AG20443 (cell line): ENCODE results near the gene LCT.
"Not testable (repeated sequence)": the region's sequence is repeated elsewhere in the genome, so short reads cannot be mapped to it uniquely, and the experiment has no call there.

Experiments
- DNase-seq: peaks from one replicate; pipeline ENCODE4 v3.0.0; 2012; ENCODE audit warnings: low spot score, mixed read lengths

LCT gene

DNA sequence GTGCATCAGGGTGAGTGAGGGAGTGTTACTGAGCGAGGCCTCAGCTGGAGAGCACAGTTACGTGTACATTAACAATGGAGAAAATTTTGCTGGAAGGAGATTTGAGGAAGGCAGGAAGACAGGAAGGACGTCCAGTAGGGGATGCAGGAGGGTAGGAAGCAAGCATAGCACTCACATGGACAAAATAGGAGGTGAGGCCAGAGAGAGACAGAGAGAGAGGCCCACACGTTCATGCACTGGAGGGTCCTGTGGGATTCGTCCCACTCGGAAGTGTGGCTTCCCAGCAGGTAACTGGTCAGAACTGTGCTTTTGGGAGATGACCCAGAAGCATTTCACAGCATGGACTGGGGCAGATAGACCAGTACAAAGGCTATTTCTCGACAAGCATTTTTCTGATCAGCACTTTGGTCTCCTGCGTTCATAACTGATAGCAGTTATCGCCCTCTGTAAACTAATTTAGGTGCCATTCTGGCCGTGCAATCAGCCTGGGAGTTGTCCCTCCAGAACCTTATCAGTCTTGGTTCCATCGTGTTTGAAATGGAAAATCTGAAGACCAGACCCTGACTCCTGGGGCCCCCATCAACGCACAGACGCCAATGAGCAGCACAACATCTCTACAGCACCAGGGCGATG is 5.7 kb downstream of the LCT start:
- no peak for DNase-seq

DNA sequence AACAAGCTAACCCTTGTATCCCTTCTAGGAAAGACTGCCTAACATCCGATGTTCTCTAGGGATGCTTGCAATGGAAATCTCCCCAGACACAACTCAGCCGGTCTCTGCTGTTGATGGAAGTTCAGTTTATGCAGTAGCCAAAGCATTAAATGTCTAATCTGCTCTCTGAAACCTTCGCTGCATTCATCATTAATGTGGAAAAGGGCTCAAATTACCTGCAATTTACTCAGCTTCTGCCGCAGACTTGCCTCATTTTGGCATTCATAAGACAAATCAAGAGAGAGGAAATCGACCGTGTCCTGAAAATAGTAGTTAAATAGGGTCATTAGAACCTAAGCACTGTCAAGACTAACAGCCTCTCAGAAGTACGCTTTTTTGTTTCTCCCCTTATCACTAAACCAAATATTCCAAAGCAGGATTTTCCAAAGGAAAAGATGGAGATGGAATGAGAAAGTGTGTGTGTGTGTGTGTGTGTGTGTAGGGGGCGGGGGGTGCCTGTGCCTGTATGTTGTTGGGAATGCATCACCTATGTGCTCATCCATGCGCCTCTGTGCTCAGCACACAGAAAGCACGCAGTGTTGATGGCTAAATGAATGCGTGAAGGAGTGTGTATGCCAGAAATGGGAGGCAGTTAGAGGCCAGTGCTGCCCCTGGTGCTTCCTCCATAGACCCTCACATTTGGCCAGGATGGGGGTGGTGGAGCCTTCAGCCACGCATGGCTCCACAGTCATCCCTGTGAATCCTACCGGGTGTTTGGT is 7.4 kb downstream of the LCT start:
- no peak for DNase-seq

DNA sequence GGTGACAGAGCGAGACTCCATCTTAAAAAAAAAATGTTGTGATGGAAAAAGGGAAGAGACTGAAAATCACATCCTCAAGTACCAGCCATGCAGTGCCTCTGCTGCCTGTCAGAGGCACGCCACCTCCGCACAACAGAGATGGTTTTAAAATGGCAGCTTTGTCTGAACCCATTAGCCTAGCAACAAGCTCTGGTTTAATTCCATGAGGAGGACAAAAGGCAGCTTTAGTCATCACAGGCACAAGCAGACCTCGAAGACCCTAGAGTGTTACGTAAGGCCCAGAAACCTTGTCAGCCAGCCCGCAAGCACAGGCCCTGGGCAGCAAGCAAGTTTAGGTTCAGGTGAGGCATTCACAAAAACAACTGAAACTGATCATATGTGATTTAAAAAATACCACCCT is 10.4 kb downstream of the LCT start:
- no peak for DNase-seq

DNA sequence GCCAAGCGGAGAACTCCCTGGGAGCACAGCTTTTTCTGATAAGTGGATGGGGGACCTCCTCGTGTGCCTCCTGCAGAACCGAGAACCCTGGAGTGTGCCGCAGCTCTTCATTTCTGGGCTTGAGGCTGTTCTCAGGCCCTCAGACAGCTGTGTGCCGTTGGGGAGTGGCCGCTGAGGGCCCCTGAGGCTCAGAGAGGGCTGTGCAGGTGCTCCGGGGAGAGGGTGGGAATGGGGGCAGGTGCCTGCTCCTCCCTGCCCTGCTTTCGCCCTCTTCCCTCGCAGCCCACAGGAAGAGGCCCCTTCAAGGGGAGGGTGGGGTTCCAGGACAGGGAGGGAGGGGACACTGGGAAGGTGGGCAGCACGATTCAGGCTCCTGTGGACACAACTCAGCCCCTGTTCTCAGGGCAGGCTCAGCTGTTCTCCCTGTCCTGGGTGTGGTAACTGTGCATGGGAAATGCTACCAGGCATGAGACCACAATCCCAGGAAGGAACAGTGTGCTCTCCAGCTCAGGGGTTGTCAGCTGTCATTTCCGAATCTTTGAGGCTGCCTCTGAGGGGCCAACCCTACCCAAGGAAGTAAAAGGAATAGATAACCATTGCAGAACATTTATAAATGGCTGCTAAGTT is 11.3 kb downstream of the LCT start:
- no peak for DNase-seq

DNA sequence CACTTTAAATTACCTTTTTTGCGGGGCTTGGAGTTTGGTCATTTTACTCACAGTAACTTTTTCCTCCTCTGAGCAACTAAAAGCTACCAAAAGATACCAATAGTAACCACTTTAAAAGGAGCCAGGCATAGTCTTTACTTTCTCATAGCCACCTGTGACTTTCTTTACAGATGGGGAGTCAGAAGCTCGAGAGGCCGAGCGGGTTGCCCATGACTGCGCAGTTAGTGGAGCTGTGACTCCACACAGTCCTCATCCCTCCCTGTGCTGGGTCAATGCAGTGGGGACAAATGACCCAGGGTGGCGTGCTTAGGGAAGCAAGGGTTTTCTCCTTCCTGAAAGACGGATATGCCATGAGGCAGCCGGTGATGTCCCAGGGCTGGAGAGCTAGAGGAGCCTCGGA is 11.9 kb downstream of the LCT start:
- DNase-seq: no peak

DNA sequence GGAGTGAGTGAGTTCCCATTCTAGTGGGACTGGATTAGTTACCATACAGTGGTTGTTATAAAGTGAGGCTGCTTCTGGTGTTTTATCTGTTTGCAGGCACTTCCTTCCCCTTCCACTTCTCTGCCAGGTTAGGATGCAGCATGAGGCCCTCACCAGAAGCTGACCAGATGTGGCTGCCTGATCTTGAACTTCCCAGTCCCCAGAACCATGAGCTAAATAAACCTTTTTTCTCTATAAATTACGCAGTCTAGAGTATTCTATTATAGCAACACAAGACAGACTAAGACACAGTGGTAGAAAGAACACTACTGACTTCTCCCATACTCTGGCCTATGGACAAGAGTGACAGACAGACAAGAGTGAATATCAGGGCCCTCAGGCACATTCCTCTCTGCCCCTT is 14.1 kb downstream of the LCT start:
- no peak for DNase-seq

DNA sequence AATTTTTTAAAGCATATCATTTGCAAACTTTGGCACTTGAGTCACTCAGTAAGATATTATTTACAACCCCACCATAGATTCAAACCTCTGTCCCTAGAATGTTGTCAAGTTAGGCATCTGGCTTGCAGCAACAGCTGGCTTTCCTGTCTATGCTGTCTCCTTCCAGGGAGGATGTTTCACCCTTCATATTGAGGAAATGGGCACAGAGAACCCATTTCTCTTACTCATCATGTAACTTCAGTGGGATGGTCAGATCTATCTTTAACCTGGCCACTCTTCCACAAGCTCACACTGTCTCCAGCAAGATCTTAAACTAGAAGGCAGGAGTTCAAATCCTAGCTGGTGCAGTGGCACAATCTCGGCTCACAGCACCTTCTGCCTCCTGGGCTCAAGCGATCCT is 15.8 kb downstream of the LCT start:
- no peak for DNase-seq

DNA sequence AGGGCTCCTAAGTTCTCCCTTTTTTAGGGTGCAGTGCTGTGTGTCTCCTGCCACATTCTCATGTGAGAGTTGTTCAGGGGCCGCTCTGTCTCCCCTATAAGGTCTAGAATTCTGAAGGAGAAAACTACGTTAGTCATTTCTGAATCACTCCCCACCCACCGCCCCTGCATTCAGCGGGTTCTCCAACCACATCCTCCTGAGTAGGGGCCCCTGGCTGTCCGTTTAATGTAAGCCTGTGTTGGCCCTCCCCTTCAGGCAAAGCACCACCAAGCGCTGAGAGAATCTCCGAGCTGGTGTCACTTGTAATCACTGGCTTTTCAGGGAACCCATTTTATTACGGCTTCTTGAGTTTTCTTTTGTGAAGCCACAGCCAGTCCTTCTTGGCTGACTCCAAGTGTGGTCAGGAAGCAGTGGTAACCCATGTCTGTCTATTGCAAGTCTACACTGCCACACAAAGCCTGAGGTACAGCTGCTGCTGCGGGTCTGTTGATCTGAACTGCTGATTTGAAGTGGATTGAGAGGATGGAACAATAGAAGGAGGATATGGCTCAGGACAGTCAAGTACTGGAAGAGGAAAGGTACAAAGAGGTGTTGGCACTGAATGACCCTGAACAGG is 16.9 kb downstream of the LCT start:
- DNase-seq: no peak

DNA sequence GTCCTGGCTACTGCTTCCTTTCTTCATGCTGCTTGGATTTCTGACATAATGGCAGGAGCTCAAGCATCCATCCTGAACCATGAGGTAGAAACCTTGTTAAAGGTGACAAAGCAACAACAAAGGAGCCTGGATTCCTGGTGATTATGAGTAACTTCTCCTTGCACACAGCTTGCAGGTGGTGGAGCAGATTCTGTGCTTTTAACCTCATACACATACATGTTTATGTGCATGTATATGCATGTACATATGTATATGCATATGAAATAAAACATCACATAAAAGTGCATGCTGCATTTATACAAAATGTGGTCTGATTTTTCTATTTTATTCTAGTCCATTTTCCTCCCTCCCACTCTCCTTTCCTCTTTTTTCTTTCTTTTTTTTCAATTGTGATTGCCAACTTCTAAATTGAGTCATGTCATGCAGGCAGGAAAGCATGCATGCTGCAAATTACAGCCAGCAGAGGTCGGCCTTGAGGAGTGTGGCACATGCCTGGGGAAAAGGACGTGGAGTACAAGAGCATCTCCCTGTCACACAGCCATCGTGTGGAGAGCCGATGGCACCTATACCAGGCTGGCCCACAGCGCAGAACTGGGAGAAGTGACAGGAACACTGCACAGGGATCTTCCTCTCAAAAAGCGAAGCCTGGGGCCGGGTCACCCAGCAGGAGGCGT is 17.9 kb downstream of the LCT start:
- peak; percentile 54 for DNase-seq

DNA sequence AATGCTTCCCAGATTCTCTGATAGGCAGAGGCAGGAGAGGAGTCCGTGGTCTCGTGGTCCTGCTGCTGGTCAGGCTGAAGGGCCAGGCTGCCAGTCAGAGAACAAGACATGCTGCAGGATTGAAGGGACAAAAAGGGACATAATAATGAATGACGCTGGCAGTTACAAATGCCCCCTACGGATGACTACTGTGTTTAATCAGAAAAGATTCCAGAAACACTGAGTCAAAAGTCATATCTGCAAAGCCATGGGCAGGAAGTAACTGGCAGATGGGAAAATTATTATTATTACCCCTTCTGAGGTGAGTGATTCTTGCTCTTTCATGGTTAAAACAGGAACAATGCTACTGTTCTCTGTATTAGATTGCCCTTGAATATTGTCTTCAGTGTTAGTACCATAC is 19.0 kb downstream of the LCT start:
- DNase-seq: no peak

DNA sequence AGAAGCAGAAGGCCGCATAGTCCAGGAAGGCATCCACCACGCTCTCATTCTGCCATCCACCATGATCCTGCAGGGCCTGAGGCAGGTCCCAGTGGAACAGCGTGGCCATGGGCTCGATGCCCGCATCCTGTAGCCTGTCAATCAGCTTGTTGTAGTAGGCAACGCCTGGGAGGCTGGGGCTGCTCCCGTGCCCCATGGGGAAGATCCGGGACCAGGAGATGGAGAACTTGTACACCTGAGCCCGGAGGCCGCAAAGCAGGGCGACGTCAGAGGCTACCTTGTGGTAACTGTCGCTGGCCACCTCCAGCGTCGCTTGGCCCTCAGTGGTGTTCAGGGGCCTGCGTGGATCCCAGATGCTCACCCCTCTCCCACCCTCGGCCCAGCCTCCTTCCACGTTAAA is 19.5 kb downstream of the LCT start:
- no peak for DNase-seq

DNA sequence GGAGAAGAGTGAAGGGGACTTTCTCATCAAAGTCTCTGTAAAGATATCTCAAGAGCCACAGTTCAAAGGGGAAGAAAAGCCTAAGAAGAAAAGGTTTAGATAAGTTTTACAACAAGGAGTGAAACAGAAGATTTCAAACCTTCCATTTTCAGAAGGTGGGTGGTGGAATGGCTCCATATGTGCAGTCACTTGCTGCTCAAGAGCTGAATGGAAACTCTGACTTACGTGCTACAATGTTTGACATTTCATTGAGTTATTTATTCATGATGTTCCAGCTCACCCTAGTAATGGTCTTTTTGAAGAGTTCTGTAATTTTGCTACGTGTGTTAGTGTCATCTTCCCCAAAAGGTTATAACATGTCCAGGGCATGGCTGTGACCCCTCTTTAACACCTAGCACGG is 21.7 kb downstream of the LCT start:
- no peak for DNase-seq

DNA sequence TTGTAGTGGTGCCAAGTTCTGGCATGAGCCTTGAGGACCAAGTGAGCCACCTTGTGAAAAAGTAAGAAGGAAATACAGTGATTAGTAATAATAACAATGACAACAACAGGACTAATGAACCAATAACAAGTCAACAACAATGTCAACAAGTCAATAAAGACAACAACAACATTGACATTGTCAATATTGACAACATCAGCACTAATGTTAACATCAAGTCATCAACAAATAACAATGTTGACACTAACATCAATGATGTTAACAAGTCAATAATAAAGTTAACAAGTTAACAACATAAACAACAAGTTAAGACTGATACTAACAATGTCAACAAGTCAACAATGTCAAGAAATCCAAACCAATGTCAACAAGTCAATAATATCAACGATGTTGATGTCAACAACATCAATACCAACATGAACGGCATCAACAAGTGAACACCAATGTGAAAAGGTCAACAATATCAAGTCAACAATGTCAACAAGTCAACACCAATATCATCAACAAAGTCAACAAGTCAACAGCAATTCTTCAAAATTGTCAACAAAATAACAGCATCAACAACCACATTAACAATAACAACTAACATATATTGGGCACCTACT is 24.0 kb downstream of the LCT start:
- no peak for DNase-seq

DNA sequence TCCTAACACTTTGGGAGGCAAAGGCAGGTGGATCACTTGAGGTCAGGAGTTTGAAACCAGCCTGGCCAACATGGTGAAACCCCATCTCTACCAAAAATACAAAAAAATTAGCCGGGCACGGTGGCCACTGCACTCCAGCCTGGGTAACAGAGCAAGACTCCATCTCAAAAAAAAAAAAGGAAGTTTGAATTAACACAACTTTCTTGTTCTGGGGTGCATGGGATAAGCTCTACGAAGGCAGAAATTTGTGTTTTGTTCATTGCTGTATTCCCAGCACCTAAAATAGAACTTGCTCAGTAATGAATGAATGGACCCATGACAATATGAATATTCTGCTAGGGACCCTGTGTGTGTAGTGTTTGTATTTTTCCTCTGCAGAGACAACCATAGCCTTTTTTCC is 29.1 kb downstream of the LCT start:
- not testable (repeated sequence) for DNase-seq

DNA sequence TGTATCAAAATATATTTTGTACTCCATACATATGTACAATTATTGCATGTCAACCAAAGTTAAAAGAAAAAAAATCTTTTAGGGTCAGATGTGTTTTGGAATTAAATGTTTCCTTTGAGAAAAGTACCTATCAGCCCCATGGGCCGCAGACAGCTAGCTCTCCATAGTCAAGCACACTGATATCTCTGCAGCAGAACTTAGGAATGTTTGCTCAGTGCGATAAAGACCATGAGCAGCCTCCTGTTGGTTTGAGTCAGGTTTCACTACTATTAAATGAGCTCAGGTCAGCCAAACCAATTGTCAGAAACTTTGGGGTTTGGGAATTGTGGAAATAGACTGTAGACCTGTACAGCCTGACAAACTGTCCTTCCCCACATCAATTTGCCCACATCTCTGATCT is 33.7 kb downstream of the LCT start:
- DNase-seq: no peak

DNA sequence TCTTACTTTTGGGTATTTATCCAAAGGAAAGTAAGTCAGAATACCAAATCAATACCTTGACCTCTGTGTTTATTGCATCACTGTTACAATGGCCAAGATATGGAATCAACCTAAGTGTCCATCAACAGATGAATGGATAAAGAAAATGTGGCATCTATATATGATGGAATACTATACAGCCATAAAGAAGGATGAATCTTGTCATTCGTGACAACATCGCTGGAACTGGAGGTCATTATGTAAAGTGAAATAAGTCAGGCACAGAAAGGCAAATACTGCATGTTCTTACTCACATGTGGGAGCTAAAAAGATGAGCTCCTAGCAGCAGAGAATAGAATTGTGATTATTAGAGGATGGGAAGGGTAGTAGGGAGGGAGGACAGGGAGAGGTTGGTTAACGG is 34.6 kb downstream of the LCT start:
- no peak for DNase-seq

DNA sequence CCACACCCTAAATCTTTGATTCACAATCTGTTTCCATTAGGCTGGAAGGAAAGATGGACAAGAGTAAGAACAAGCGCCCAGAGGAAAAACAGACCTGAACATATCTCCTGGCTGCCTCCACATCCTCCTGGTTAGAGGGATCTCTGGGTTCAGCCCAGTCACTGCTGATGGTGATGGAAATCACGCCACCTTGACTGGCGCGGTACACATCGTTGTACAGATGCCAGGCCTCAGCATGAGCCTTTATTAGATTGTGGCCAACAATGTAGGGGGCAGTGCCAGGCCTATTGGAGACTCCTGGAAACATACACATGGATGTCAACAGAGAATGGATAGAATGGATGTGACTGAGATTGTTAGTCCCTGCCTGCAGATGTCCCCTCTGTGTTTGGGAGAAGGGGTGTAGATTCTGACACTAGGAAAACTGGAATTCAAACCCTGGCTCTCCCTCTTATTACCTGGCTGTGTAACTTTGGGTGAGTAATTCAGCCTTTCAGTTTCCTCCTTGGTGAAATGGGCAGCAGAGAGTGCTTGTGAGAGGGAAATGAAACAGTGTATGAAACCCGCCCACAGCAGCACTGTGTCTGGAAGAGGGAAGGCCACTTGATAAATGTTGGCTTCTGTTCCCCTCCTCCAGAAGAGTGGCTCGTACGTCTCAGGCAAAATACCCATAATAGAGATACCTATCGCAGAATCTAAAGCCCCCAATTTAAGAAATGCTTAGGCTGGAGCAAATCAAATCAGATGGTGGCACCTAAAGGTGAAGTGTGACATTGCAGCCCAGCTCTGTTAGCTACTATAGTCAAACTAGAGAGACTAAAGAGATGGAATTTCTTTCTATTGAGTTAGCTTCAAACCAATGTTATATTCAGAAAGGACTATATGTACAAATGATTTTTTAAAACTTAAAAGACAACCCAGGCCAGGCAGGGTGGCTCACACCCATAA is 36.2 kb downstream of the LCT start:
- no peak for DNase-seq

DNA sequence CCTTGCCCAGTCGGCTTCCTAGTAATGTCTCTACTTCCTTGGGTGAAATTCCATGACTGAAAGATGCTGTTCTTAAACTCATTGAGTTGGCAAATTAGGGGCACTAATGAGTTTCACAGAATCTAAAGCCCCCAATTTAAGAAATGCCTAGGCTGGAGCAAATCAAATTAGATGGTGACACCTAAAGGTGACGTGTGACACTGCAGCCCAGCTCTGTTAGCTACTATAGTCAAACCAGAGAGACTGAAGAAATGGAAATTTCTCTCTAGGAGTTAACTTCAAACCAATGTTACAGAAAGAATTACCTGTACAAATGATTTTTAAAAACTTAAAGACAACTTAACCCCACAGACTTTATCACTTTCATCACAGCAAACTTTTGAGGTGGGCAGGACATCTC is 37.2 kb downstream of the LCT start:
- DNase-seq: no peak

DNA sequence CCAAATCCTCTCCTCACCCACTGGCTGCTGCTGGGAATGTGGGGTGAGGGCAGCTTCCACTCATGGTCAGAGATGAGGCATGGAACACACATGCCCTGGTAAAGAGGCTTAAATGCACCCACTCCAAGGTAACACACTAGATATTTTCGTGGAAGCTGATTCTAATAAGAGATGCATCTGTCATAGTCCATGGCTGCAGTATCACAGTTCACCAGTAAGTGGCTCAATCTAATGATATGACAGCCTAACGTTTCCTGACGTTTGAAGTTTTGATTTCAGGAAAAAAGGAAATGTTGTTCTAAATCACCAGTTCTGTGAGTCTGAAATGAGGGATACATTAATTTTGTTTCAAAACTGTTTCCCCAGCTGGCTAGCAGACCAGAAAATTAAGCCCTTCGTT is 38.2 kb downstream of the LCT start:
- peak; percentile 32 for DNase-seq

DNA sequence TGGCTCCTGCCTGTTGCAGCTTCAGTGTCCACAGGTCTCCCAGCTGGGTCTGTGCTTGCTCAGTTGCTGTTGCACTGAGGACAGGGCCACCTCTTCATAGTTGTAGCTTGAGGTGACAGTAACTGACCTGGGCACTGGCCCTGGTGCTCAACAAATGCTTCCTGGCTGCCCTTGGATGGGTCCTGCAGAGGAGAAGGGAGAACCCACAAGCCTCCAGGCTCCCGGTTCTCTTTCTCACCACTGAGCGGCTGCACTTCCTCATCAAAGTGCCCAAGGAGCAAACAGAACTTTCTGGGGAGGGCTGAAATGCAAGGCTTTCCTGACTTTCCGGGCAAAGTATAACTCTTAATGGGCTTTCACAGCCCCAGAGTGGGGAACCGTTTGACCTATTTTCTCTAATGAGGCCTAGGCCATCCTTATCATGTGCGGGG is 38.7 kb downstream of the LCT start:
- no peak for DNase-seq
